ENCODE data around the gene TAX1BP1. TPM values are rescaled to one million over a fixed set of nuclear protein-coding genes. Genes with fewer than 3 reads are reported as not detected.

TAX1BP1 gene
- total and polyA plus RNA-seq, 2 donors (not counting 3 experiments of a cell fraction or from before 2014, with no cell fraction given): 77.7 to 93.2 TPM

- no peaks in the 10 kb centered on the region for H3K9me1 ChIP-seq (replicated peaks; ENCODE audit: control insufficient read depth, extremely low read depth, insufficient read depth, low read length)
- H2AFZ ChIP-seq (ENCODE audit: low read depth, low read length): no peak overlapping the region
- H4K20me1 ChIP-seq (replicated peaks; ENCODE audit: control insufficient read depth, extremely low read depth, insufficient read depth, low read length): no peaks in the 10 kb centered on the region
- H3K79me2 ChIP-seq (ENCODE audit: control insufficient read depth, insufficient read depth, low read length): no peaks in the 10 kb centered on the region
- intact Hi-C loops (cut with micrococcal nuclease): loop anchor here (10.0 kb wide), 1 partner anchor 215 kb away; no protein-coding TSS in a partner anchor
- TF ChIP-seq CTCF (IDR thresholded peaks at IDR 0.05; ENCODE audit: extremely low read depth in 1 of 2, insufficient read depth in 1 of 2, low read depth in 1 of 2, low read length in 2 of 2): no peak
- no peak for TF ChIP-seq JUN (IDR thresholded peaks at IDR 0.05; ENCODE audit: borderline replicate concordance, insufficient read depth, insufficient read length, low read depth)
- no peak for TF ChIP-seq POLR2AphosphoS5 (IDR thresholded peaks at IDR 0.05; ENCODE audit: insufficient read depth, low read depth, low read length)
- TF ChIP-seq EZH2 (IDR thresholded peaks at IDR 0.05; ENCODE audit: borderline replicate concordance, low read depth, low read length, severe bottlenecking): no peak
- no peak for TF ChIP-seq MYC (IDR thresholded peaks at IDR 0.05; ENCODE audit: low read depth, low read length)
- no peaks in the 10 kb centered on the region for H3K36me3 ChIP-seq (ENCODE audit: control insufficient read depth in 2 of 2, extremely low read depth in 1 of 2, insufficient read depth in 2 of 2, low read length in 2 of 2)
- H3K4me1 ChIP-seq (ENCODE audit: control insufficient read depth, extremely low read depth, insufficient read depth, low read length): no peaks in the 10 kb centered on the region
- FAIRE-seq: no peak
- no peak overlapping the region for H3K9ac ChIP-seq (replicated peaks; ENCODE audit: extremely low read depth, insufficient read depth, low read length)
- ChIA-PET CTCF (no interaction called here), POLR2A (no interaction called here)
- DNase-seq (ENCODE audit: low read depth, low spot score): no peak
- no peak overlapping the region for H3K4me2 ChIP-seq (ENCODE audit: insufficient read depth, low read length)
- no peak overlapping the region for H3K27ac ChIP-seq (ENCODE audit: insufficient read depth, low read depth, low read length)
- dilution Hi-C loops (cut with MboI; ENCODE audit: extremely low pct_ligation_motif_present, low sequenced_read_pairs): no loop called here
- H3K9me3 ChIP-seq (replicated peaks; ENCODE audit: control insufficient read depth, insufficient read depth, low read length): no peaks in the 10 kb centered on the region
- BruUV-seq (replicated peaks): no TSS peak
- H3K27me3 ChIP-seq (ENCODE audit: control insufficient read depth in 2 of 2, insufficient read depth in 2 of 2, low read length in 2 of 2): no peaks in the 10 kb centered on the region
- H3K4me3 ChIP-seq (replicated peaks in 1 of 3; ENCODE audit: insufficient read depth in 1 of 3, low read depth in 1 of 3, low read length in 3 of 3): no peak overlapping the region
These were observed 70.2 kb downstream of the TAX1BP1 start for GRCh38 chr7:27810186-27810585.

- ChIA-PET CTCF (interaction anchor here (0.7 to 1.6 kb wide), 3 partner anchors 11 to 38 kb away, joined by 3 to 4 read pairs (median 3); no protein-coding TSS in a partner anchor), POLR2A (interaction anchor here (0.7 kb wide), 1 partner anchor 44 kb away, joined by 7 read pairs; no protein-coding TSS in a partner anchor)
- TF ChIP-seq GATA2 (IDR thresholded peaks at IDR 0.05; ENCODE audit: insufficient read depth, insufficient read length, low read depth, low read length) (no peak), MYC (IDR thresholded peaks at IDR 0.05; ENCODE audit: low read depth, low read length) (no peak), EZH2 (IDR thresholded peaks at IDR 0.05; ENCODE audit: borderline replicate concordance, low read depth, low read length, severe bottlenecking) (no peak), FOS (IDR thresholded peaks at IDR 0.05; ENCODE audit: borderline replicate concordance, insufficient read depth, low read length) (no peak)
- Histone ChIP-seq H3K27ac (ENCODE audit: insufficient read depth, low read depth, low read length) (no peak overlapping the region), H3K9me3 (replicated peaks; ENCODE audit: control insufficient read depth, insufficient read depth, low read length) (no peaks in the 10 kb centered on the region), H3K27me3 (ENCODE audit: control insufficient read depth in 2 of 2, insufficient read depth in 2 of 2, low read length in 2 of 2) (no peaks in the 10 kb centered on the region), H3K4me1 (ENCODE audit: control insufficient read depth, extremely low read depth, insufficient read depth, low read length) (no peaks in the 10 kb centered on the region), H3K9me1 (replicated peaks; ENCODE audit: control insufficient read depth, extremely low read depth, insufficient read depth, low read length) (no peaks in the 10 kb centered on the region), H3K4me3 (replicated peaks in 1 of 3; ENCODE audit: insufficient read depth in 1 of 3, low read depth in 1 of 3, low read length in 3 of 3) (no peak overlapping the region), H3K79me2 (ENCODE audit: control insufficient read depth, insufficient read depth, low read length) (no peaks in the 10 kb centered on the region), H3K36me3 (ENCODE audit: control insufficient read depth in 2 of 2, extremely low read depth in 1 of 2, insufficient read depth in 2 of 2, low read length in 2 of 2) (peaks cover 0 to 2% of the 10 kb centered on the region in 2 experiments), H2AFZ (ENCODE audit: low read depth, low read length) (no peak overlapping the region), H3K4me2 (ENCODE audit: insufficient read depth, low read length) (no peak overlapping the region), H3K9ac (replicated peaks; ENCODE audit: extremely low read depth, insufficient read depth, low read length) (no peak overlapping the region), H4K20me1 (replicated peaks; ENCODE audit: control insufficient read depth, extremely low read depth, insufficient read depth, low read length) (no peaks in the 10 kb centered on the region)
- dilution Hi-C loops (cut with MboI; ENCODE audit: extremely low pct_ligation_motif_present, low sequenced_read_pairs): no loop called here
- DNase-seq (ENCODE audit: low read depth, low spot score) (no peak), FAIRE-seq (no peak)
- intact Hi-C loops (cut with micrococcal nuclease): loop anchor here (10.0 kb wide), 1 partner anchor 212 kb away; no protein-coding TSS in a partner anchor
- no TSS peak for BruUV-seq (replicated peaks)
These were observed 72.7 kb downstream of the TAX1BP1 start for GRCh38 chr7:27812706-27813105.

Data from endothelial cell of umbilical vein (primary cell).